Upper lobe of left lung (tissue), 4 donors: ENCODE results near the gene TCHP.
"Not testable (repeated sequence)": the region's sequence is repeated elsewhere in the genome, so short reads cannot be mapped to it uniquely, and the experiment has no call there.

Experiments
- POLR2A ChIP-seq, 4 donors: fragments of 450-650 bp; IDR thresholded peaks; one replicate each; pipeline ENCODE4 v1.5.1; 2016 to 2017; ENCODE audit warnings: antibody characterized with exemption in 4 of 4, mild to moderate bottlenecking in 2 of 4
- TF ChIP-seq, protein P1 (sequence below), 6 experiments: fragments of 450-650 bp in 4 of 6; fragments of 200-600 bp in 2 of 6; sonication (generic) in 2 of 6; IDR thresholded peaks; one replicate each; pipeline ENCODE4 v1.5.1; 2016 to 2019; ENCODE audit warnings: antibody characterized with exemption in 6 of 6

DNA sequence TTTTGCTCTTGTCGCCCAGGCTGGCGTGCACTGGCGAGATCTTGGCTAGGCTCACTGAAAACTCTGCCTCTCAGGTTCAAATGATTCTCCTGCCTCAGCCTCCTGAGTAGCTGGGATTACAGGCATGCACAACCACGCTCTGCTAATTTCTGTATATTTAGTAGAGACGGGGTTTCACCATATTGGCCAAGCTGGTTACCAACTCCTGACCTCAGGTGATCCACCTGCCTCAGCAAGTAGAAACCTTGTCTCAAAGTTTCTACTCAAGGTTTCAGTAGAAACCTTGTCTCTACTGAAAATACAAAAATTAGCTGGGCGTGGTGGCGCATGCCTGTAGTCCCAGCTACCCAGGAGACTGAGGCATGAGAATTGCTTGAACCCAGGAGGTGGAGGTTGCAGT lies 8.3 kb upstream of the TCHP start:
- TF ChIP-seq POLR2A (IDR thresholded peaks at IDR 0.05) = not testable (repeated sequence)
- TF ChIP-seq, protein P1, sequence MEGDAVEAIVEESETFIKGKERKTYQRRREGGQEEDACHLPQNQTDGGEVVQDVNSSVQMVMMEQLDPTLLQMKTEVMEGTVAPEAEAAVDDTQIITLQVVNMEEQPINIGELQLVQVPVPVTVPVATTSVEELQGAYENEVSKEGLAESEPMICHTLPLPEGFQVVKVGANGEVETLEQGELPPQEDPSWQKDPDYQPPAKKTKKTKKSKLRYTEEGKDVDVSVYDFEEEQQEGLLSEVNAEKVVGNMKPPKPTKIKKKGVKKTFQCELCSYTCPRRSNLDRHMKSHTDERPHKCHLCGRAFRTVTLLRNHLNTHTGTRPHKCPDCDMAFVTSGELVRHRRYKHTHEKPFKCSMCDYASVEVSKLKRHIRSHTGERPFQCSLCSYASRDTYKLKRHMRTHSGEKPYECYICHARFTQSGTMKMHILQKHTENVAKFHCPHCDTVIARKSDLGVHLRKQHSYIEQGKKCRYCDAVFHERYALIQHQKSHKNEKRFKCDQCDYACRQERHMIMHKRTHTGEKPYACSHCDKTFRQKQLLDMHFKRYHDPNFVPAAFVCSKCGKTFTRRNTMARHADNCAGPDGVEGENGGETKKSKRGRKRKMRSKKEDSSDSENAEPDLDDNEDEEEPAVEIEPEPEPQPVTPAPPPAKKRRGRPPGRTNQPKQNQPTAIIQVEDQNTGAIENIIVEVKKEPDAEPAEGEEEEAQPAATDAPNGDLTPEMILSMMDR (IDR thresholded peaks at IDR 0.05) = not testable (repeated sequence)
